ENCODE data around the gene ZNF587B. TPM values are rescaled to one million over a fixed set of nuclear protein-coding genes. Genes with fewer than 3 reads are reported as not detected.
A peak's percentile ranks its signal among the peaks of the same experiment; 100 is the strongest.
"Not testable (repeated sequence)": the region's sequence is repeated elsewhere in the genome, so short reads cannot be mapped to it uniquely, and the experiment has no call there.

The ZNF587B gene
- total RNA-seq, 1 donor from 2014 or later: 32.0 TPM

DNA sequence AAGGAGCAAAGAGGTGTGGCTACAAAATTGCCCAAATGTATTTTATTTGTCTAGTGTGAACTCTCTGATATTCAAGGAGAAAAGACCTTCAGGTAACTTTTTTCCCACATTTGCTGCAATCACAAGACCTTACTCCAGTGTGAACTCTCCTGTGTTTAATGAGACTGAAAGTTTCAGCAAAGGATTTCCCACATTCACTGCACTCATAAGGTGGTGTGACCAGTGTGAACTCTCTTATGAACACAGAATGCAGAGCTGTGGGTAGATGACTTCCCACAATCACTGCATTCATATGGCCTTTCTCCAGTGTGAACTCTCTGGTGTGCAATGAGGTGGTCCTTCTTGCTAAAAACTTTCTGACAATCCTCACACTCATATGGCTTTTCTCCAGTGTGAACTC lies 42.4 kb downstream of the ZNF587B start:
- Mint-ChIP-seq H3K4me1 (no peaks in the 10 kb centered on the region), H3K27ac (no peak overlapping the region), H3K27me3 (ENCODE audit: low read depth) (no peaks in the 10 kb centered on the region), H3K4me3 (no peak overlapping the region), H3K9me3 (peaks cover 60% of the 10 kb centered on the region), H3K36me3 (peaks cover 78% of the 10 kb centered on the region)
- DNase-seq (ENCODE audit: low spot score in 2 of 2, unreplicated experiment in 2 of 2): no peak
- TF ChIP-seq, protein P1, sequence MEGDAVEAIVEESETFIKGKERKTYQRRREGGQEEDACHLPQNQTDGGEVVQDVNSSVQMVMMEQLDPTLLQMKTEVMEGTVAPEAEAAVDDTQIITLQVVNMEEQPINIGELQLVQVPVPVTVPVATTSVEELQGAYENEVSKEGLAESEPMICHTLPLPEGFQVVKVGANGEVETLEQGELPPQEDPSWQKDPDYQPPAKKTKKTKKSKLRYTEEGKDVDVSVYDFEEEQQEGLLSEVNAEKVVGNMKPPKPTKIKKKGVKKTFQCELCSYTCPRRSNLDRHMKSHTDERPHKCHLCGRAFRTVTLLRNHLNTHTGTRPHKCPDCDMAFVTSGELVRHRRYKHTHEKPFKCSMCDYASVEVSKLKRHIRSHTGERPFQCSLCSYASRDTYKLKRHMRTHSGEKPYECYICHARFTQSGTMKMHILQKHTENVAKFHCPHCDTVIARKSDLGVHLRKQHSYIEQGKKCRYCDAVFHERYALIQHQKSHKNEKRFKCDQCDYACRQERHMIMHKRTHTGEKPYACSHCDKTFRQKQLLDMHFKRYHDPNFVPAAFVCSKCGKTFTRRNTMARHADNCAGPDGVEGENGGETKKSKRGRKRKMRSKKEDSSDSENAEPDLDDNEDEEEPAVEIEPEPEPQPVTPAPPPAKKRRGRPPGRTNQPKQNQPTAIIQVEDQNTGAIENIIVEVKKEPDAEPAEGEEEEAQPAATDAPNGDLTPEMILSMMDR (IDR thresholded peaks at IDR 0.05; ENCODE audit: unreplicated experiment): no peak

DNA sequence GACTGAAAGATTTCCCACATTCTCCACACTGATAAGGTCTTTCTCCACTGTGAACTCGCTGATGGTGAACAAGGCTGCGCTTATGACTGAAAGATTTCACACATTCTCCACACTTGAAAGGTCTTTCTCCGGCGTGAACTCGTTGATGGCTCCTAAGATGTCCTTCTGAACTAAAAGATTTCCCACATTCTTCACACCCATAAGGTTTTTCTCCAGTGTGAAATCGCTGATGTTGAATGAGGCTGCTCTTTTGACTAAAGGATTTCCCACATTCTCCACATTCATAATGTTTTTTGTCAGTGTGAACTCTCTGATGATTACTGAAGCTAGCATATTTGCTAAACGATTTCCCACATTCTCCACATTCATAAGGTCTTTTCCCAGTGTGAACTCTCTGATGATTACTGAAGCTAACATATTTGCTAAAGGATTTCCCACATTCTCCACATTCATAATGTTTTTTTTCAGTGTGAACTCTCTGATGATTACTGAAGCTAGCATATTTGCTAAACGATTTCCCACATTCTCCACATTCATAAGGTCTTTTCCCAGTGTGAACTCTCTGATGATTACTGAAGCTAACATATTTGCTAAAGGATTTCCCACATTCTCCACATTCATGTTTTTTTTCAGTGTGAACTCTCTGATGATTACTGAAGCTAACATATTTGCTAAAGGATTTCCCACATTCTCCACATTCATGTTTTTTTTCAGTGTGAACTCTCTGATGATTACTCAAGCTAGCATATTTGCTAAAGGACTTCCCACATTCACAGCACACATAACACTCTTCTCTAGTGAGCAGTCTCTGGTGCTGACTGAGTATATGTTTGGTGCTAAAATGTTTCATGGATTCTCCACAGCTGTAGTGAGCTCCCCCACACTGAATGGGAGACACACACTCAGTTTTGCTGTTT lies 44.0 kb downstream of the ZNF587B start:
- H3K27ac Mint-ChIP-seq; DNase-seq (ENCODE audit: low spot score in 2 of 2, unreplicated experiment in 2 of 2); H3K4me1 Mint-ChIP-seq; H3K4me3 Mint-ChIP-seq; H3K27me3 Mint-ChIP-seq (ENCODE audit: low read depth): not testable (repeated sequence)
- peaks cover 77% of the 10 kb centered on the region for H3K36me3 Mint-ChIP-seq
- H3K9me3 Mint-ChIP-seq: peaks cover 59% of the 10 kb centered on the region

DNA sequence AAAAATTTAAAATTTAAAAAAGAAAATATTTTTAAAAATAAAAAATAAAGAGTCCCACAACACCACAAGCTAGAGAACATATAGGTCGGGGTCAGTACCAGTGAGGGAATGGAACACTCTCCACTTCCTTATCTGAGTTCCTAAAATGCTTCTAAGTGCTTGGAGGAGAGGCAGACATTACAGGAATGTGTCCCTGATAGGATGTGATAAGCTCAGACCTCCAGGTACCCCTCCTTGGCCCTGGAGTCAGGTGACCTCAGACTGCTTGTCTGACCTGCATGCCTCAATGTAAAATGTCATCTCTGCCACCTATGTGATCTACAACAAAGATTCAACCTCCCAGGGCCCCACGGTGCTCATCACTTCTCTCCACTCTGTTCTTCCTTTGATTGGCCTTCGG lies 55.9 kb downstream of the ZNF587B start:
- no peak for DNase-seq (ENCODE audit: low spot score in 2 of 2, unreplicated experiment in 2 of 2)
- H3K27ac Mint-ChIP-seq: peak overlapping the region; percentile 50
- no peaks in the 10 kb centered on the region for H3K27me3 Mint-ChIP-seq (ENCODE audit: low read depth)
- H3K4me3 Mint-ChIP-seq: peak overlapping the region; percentile 37
- H3K9me3 Mint-ChIP-seq: peaks cover 21% of the 10 kb centered on the region
- H3K36me3 Mint-ChIP-seq: peaks cover 51% of the 10 kb centered on the region
- H3K4me1 Mint-ChIP-seq: peaks cover 25% of the 10 kb centered on the region
- TF ChIP-seq, protein P1 (IDR thresholded peaks at IDR 0.05; ENCODE audit: unreplicated experiment): no peak

DNA sequence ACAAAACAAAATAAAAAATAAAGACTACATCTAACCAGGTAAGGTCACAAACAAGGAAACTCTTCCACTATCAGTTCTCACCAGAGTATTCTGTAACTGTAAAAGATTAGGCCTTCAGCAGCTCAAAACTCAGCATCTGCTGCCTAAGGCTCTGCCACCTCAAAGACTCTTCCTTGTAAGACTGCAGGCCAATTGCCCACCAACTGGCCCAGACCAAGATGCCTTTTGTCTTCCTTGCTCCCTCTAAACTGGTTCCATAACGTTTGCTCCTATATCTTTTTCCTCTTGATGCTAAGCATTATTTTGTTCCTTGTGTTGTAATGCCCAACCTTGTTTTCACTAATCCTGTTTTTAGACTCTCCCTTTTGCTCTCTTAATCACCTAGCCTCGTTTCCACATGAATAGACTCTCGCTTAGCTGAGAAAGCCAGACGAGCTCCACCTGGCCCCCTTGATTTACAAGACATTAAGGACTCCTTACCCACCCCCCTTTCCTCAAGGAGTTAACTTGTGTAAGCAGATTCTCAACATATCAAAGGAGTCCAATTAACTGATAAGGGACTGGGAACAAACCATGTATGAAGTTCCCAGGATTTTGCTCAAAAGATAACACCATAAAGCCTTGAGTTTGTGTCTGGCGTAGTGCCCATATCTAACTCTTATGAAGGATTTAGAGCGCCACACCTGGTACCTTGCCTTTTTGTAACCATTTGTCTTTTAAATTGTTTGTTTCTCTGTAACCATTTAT lies 57.3 kb downstream of the ZNF587B start:
- TF ChIP-seq, protein P1 (IDR thresholded peaks at IDR 0.05; ENCODE audit: unreplicated experiment): no peak
- H3K27me3 Mint-ChIP-seq (ENCODE audit: low read depth): no peaks in the 10 kb centered on the region
- H3K4me1 Mint-ChIP-seq: peaks cover 27% of the 10 kb centered on the region
- H3K27ac Mint-ChIP-seq: peak overlapping the region; percentile 88
- DNase-seq (ENCODE audit: low spot score in 2 of 2, unreplicated experiment in 2 of 2): no peak
- peaks cover 24% of the 10 kb centered on the region for H3K9me3 Mint-ChIP-seq
- H3K4me3 Mint-ChIP-seq: peak overlapping the region; percentile 84
- peaks cover 55% of the 10 kb centered on the region for H3K36me3 Mint-ChIP-seq

DNA sequence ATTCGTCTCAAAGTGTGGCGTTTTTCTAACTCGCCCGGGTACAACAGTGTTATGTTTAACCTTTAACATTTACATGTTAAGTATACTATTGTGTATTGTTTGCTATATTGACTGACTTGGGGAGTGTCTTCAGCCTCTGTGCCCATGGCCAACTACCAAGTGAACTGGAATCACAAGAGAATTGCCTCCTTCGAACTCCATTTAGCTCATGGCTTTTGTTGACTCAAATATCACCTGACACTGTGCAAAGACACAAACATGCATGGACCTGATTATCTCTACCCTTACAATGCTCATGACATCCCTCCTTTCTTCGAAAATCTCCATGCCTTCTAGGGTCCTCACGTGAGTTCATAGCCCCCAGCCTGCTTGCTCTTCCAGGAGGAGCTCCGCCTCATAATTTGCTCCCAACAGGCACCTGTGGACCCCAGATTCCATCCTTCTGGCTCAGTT lies 58.0 kb downstream of the ZNF587B start:
- Mint-ChIP-seq H3K4me3 (peak overlapping the region; percentile 84), H3K36me3 (peaks cover 51% of the 10 kb centered on the region), H3K9me3 (peaks cover 21% of the 10 kb centered on the region), H3K27ac (peak overlapping the region; percentile 88), H3K4me1 (peaks cover 27% of the 10 kb centered on the region), H3K27me3 (ENCODE audit: low read depth) (no peaks in the 10 kb centered on the region)
- no peak for DNase-seq (ENCODE audit: low spot score in 2 of 2, unreplicated experiment in 2 of 2)
- TF ChIP-seq, protein P1 (IDR thresholded peaks at IDR 0.05; ENCODE audit: unreplicated experiment): no peak
